T-cell (primary cell): ENCODE data around the gene AKR1C1. TPM values are rescaled to one million over a fixed set of nuclear protein-coding genes. Genes with fewer than 3 reads are reported as not detected.
"Not testable (repeated sequence)": the region's sequence is repeated elsewhere in the genome, so short reads cannot be mapped to it uniquely, and the experiment has no call there.

Experiments
- ATAC-seq, 4 experiments: fragments of 200-7000 bp in 3 of 4; fragments of 150-1000 bp in 1 of 4; cut with Tn5 transposase; replicated peaks in 1 of 4; 1 replicate in 3 of 4; 2 replicates in 1 of 4; pipeline ENCODE4 v1.10.0; 2021; ENCODE audit warnings: moderate library complexity in 3 of 4, mild to moderate bottlenecking in 2 of 4, moderate number of reproducible peaks in 1 of 4
- CTCF ChIA-PET, 2 donors: fragments of 300-600 bp; sonication (Branson Sonifier 250); formaldehyde crosslinking; loops; one replicate each; lab custom pipeline; 2022; ENCODE audit warnings: antibody characterized with exemption in 2 of 2; lab: Charles Lee
- POLR2A ChIA-PET, 2 donors: fragments of 300-600 bp; sonication (Branson Sonifier 250); formaldehyde crosslinking; loops; one replicate each; lab custom pipeline; 2022; ENCODE audit warnings: antibody characterized with exemption in 2 of 2; lab: Charles Lee
- DNase-seq, 35 experiments: peaks; one replicate each; pipeline versions ENCODE4 v3.0.0 to v3.0.0-alpha.2; 2013 to 2023
- H3K27ac ChIP-seq: one replicate; pipeline ENCODE4 v1.5.1; 2013; ENCODE audit warnings: low read length
- H3K27me3 ChIP-seq, 2 experiments: replicated peaks in 1 of 2; 1 replicate in 1 of 2; 2 replicates in 1 of 2; pipeline versions ENCODE4 v1.6.1 to v1.7.0; 2013; ENCODE audit warnings: low read length in 1 of 2, mixed read lengths in 1 of 2; ENCODE audit not compliant: control insufficient read depth in 2 of 2, insufficient read depth in 2 of 2; ENCODE audit errors: extremely low read depth in 1 of 2
- H3K36me3 ChIP-seq, 2 donors: 1 replicate in 1 of 2; 2 replicates in 1 of 2; pipeline versions ENCODE4 v1.6.1 to v1.7.0; 2013; ENCODE audit warnings: low read length in 1 of 2; ENCODE audit not compliant: control insufficient read depth in 2 of 2, insufficient read depth in 1 of 2; ENCODE audit errors: extremely low read depth in 1 of 2
- H3K4me1 ChIP-seq, 2 experiments: 1 replicate in 1 of 2; 2 replicates in 1 of 2; pipeline versions ENCODE4 v1.6.1 to v1.7.0; 2013; ENCODE audit warnings: low read length in 2 of 2, mixed read lengths in 1 of 2; ENCODE audit not compliant: insufficient read depth in 2 of 2, control insufficient read depth in 1 of 2; ENCODE audit errors: extremely low read depth in 1 of 2
- H3K4me3 ChIP-seq, 2 donors: 1 replicate in 1 of 2; 2 replicates in 1 of 2; pipeline versions ENCODE4 v1.5.1 to v1.7.0; 2013; ENCODE audit warnings: mild to moderate bottlenecking in 2 of 2, low read length in 1 of 2, moderate library complexity in 1 of 2; ENCODE audit not compliant: control insufficient read depth in 1 of 2; ENCODE audit errors: extremely low read depth in 1 of 2
- H3K9me3 ChIP-seq: 2 replicates; pipeline ENCODE4 v1.7.0; 2013
- H3K27ac Mint-ChIP-seq, 2 donors: one replicate each; pipeline ENCODE4 v1.8.0; 2020 to 2021; ENCODE audit warnings: mild to moderate bottlenecking in 2 of 2, mixed read lengths in 2 of 2
- H3K27me3 Mint-ChIP-seq, 2 donors: one replicate each; pipeline ENCODE4 v1.8.0; 2021 to 2022; ENCODE audit warnings: mixed read lengths in 2 of 2
- H3K36me3 Mint-ChIP-seq: one replicate; pipeline ENCODE4 v1.8.0; 2021; ENCODE audit warnings: mixed read lengths
- H3K4me1 Mint-ChIP-seq, 3 donors: one replicate each; pipeline ENCODE4 v1.8.0; 2020 to 2022; ENCODE audit warnings: mixed read lengths in 3 of 3, mild to moderate bottlenecking in 1 of 3
- H3K4me3 Mint-ChIP-seq, 3 donors: one replicate each; pipeline ENCODE4 v1.8.0; 2020 to 2022; ENCODE audit warnings: mild to moderate bottlenecking in 3 of 3, mixed read lengths in 3 of 3, moderate library complexity in 3 of 3
- H3K9me3 Mint-ChIP-seq, 3 donors: one replicate each; pipeline ENCODE4 v1.8.0; 2020 to 2022; ENCODE audit warnings: mixed read lengths in 3 of 3
- WGBS: methylation state at CpG from one replicate; pipeline ENCODE4 v1.1.5; 2013; ENCODE audit warnings: missing lambda C conversion rate; ENCODE audit not compliant: insufficient coverage; 5-methylcytosine and 5-hydroxymethylcytosine counted together
- total RNA-seq, 35 experiments: library from RNA in 6 of 35; stranded (reverse) in 6 of 35; fragments of 120-200 nt in 1 of 35; gene quantifications; one replicate each; pipeline versions ENCODE4 v1.2.1 to v1.2.4 and lab custom pipeline; 2013 to 2026

Gene AKR1C1
- total RNA-seq = 1 to 10 TPM; 1.1 to 4.8 (median 3.0) TPM
- 2.7 TPM for total RNA-seq (2013)
- 0.21 to 10.8 (median 2.0) reads per million in 29 experiments for total RNA-seq (lab: John Stamatoyannopoulos, UW)

DNA sequence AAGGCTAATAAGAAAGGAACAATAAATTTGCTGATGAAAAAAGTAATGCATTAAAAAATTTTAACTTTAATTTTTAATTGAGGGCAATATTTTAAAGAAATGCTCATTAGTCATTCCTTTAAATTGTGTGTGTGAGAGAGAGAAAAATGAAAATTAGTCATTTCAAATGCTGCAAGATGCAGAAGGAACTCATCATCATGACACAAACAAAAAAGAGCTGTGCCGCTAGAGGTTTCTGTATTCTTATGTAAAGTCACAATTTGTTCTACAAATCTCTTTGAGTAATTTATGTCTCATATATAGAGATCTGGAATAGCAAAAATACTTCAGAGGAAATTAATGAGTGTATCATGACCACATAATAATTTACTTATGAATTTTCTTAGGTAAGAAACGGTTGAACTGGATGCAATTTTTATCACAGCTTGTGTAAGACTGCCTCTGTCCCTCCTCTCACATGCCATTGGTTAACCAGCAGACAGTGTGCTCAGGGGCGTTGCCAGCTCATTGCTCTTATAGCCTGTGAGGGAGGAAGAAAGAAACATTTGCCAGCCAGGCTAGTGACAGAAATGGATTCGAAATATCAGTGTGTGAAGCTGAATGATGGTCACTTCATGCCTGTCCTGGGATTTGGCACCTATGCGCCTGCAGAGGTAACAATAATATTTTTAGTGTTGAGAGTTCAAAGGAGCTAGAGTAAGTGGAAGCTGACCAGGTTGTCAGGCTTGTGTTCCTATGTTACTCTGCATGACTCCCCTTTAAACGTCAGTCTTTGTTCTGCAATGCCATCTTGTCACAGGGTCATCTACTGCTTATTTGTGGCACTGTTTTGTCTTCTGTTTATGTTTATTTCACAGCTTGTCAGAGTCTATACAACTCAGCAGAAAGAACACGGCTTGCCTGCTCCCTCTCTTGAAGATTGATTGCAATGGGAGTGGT is at the start of gene AKR1C1:
AKR1C1 (plus strand) TSS at position 540 of the 939 bp plus-strand sequence; CDS start at position 570, 30 bp downstream.
- CTCF ChIA-PET = not testable (repeated sequence)

DNA sequence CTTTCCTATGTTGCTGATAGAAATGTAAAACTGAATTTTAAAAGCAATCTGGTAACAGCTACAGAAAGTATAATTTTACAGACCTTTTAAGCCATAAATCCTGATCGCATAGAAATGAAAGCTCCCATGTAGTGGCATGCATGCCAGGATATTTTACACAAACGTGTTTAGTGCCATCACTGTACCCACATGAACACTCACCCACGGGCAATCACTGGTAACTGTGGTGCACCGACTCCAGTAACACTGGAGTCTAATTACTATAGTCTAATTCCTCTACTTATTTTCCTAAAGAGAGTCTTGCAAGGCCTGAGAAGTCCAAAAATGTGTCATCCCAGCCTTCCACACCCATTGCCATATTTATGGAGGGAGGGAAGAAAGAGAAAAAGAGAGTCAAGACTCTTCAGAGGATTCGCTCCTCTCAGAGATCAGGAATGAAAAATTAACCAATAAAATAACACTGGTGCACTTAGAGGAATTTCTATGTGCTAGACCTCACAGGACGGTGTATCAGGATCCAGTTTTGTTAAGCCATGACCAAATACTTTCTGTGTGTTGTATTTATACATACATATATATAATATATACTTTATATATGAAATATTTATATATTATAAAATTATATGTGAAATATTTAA is 48.9 kb upstream of the AKR1C1 start:
- Mint-ChIP-seq H3K27me3 (peaks cover 0 to 6% of the 10 kb centered on the region in 2 donors), H3K9me3 (peaks cover 0 to 5% (median 4%) of the 10 kb centered on the region in 3 donors), H3K4me3 (no peak overlapping the region), H3K4me1 (no peaks in the 10 kb centered on the region), H3K27ac (no peak overlapping the region), H3K36me3 (peaks cover 5% of the 10 kb centered on the region)
- Histone ChIP-seq H3K27ac (no peak overlapping the region), H3K27me3 (no peaks in the 10 kb centered on the region), H3K4me1 (no peaks in the 10 kb centered on the region), H3K4me3 (no peak overlapping the region), H3K9me3 (no peaks in the 10 kb centered on the region), H3K36me3 (no peaks in the 10 kb centered on the region)
- ATAC-seq (no peak), DNase-seq (no peak)
- WGBS = no CpG with 5 or more reads among the region's 6 CpGs
- ChIA-PET POLR2A (no interaction called here), CTCF (no interaction called here)

More for the DNA sequence above, at the start of gene AKR1C1:
- WGBS = no CpG with 5 or more reads among the region's 7 CpGs
- H3K4me3 Mint-ChIP-seq, H3K27ac Mint-ChIP-seq, H3K9me3 ChIP-seq, ATAC-seq, H3K36me3 ChIP-seq, H3K36me3 Mint-ChIP-seq, H3K27me3 Mint-ChIP-seq, H3K4me1 Mint-ChIP-seq, POLR2A ChIA-PET, H3K4me3 ChIP-seq, H3K9me3 Mint-ChIP-seq, DNase-seq, H3K4me1 ChIP-seq, H3K27me3 ChIP-seq, H3K27ac ChIP-seq: not testable (repeated sequence)

DNA sequence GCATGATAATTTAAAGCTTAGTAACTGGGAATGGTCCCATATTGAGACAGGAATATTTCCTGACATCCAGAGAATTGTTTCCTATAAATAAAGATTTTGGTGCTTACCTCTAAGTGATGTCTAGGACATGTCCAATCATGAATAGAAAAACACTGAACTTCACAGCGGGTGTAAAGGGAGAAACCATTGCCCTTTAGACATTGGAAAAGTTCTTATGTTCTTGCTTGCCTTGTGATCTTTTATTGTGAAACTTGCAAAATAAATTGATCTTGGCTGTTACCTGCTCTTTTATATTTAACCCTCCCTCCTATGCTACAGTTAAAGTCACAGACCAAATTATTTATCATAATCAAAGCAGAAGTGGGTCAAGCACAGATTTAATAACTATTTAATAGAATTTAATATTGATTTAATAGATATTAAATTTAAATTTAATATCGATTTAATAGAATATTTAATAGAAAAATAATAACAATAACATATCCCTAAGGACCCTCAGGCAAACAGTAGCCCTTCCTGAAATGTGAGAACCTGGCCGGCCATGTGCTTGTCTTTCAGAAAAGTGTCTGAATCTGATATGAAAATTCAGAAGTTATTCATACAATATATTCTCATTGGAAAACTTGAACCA is 47.0 kb upstream of the AKR1C1 start:
- Mint-ChIP-seq H3K4me1 (no peaks in the 10 kb centered on the region), H3K36me3 (no peaks in the 10 kb centered on the region), H3K4me3 (no peak overlapping the region), H3K27ac (no peak overlapping the region), H3K9me3 (no peaks in the 10 kb centered on the region), H3K27me3 (peaks cover 0 to 7% of the 10 kb centered on the region in 2 donors)
- H3K4me3 ChIP-seq = no peak overlapping the region
- ATAC-seq = no peak
- DNase-seq = no peak
- ChIA-PET CTCF (no interaction called here), POLR2A (no interaction called here)
- no peaks in the 10 kb centered on the region for H3K9me3 ChIP-seq
- no peaks in the 10 kb centered on the region for H3K36me3 ChIP-seq
- no peaks in the 10 kb centered on the region for H3K27me3 ChIP-seq
- H3K27ac ChIP-seq = no peak overlapping the region
- H3K4me1 ChIP-seq = no peaks in the 10 kb centered on the region
- no CpG with 5 or more reads among the region's 3 CpGs for WGBS

DNA sequence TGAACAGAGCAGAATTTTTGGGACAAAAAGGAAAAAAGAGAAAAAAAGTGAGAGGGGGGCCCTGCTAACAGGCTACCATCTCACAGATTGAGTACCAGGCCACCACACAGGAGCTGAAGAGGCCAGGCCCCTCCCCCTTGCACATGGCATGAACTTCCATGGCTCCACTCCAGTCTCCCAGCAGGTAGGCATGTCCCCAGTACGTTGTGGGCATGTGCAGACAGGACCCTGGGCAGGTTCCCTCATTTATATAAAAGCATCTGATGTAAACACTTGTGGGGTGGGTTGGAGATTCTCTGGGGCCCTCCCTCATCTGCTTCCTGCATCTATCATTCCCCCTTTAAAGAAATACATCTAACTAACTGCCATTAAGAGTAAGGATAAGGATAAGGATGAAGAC is 45.0 kb upstream of the AKR1C1 start:
- DNase-seq = no peak
- ChIA-PET POLR2A (no interaction called here), CTCF (no interaction called here)
- Histone ChIP-seq H3K4me1 (no peaks in the 10 kb centered on the region), H3K4me3 (no peak overlapping the region), H3K27me3 (no peaks in the 10 kb centered on the region), H3K27ac (no peak overlapping the region), H3K9me3 (no peaks in the 10 kb centered on the region), H3K36me3 (no peaks in the 10 kb centered on the region)
- Mint-ChIP-seq H3K9me3 (no peaks in the 10 kb centered on the region), H3K36me3 (peaks cover 4% of the 10 kb centered on the region), H3K4me3 (no peak overlapping the region), H3K4me1 (no peaks in the 10 kb centered on the region), H3K27ac (no peak overlapping the region), H3K27me3 (peaks cover 0 to 14% of the 10 kb centered on the region in 2 donors)
- no peak for ATAC-seq
- WGBS = no CpG with 5 or more reads among the region's 1 CpG

DNA sequence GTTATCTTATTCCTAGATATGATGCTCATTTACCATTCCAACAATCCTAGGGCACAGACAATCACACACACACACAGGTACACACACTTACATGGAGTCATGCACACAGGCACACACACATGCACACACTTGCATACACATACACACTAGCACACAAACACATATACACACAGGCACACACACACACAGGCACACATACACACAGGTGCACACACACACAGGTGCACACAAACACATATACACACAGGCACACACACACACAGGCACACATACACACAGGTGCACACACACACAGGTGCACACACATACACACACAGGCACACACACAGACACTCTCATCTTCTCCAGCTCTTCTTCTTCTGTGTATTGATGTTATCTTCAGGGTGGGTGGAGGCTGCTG is 38.7 kb upstream of the AKR1C1 start:
- H3K4me3 ChIP-seq, ATAC-seq, H3K36me3 Mint-ChIP-seq, H3K4me3 Mint-ChIP-seq, DNase-seq, H3K4me1 ChIP-seq, H3K27ac ChIP-seq, H3K27ac Mint-ChIP-seq, H3K4me1 Mint-ChIP-seq, POLR2A ChIA-PET, CTCF ChIA-PET, H3K9me3 ChIP-seq, H3K27me3 ChIP-seq, H3K36me3 ChIP-seq, H3K27me3 Mint-ChIP-seq: not testable (repeated sequence)
- H3K9me3 Mint-ChIP-seq = peaks cover 9 to 27% (median 12%) of the 10 kb centered on the region in 3 donors

DNA sequence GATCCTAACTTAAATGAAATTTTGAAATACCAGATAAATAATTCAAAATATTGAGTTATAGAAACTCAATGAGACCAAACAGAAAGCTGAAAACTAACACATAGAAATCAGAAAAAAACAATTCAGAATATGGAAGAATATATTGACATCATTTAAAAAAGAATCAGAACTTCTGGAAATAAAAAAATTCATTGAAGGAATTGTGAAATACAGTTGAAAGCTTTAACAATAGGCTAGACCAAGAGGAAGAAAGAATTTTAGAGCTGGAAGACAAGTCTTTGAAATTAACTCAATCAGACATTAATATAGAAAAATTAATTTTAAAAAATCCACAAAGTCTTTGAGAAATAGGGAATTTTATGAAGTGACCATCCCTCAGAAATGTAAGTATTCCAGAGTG is 36.8 kb upstream of the AKR1C1 start:
- ChIA-PET CTCF (no interaction called here), POLR2A (no interaction called here)
- no peaks in the 10 kb centered on the region for H3K4me1 Mint-ChIP-seq
- Histone ChIP-seq H3K4me3 (no peak overlapping the region), H3K9me3 (no peaks in the 10 kb centered on the region), H3K27me3 (no peaks in the 10 kb centered on the region), H3K4me1 (no peaks in the 10 kb centered on the region), H3K36me3 (no peaks in the 10 kb centered on the region), H3K27ac (no peak overlapping the region)
- no peak overlapping the region for H3K4me3 Mint-ChIP-seq
- H3K36me3 Mint-ChIP-seq = peaks cover 7% of the 10 kb centered on the region
- ATAC-seq (no peak), DNase-seq (no peak)
- H3K27me3 Mint-ChIP-seq = peaks cover 0 to 7% of the 10 kb centered on the region in 2 donors
- H3K9me3 Mint-ChIP-seq = peaks cover 9 to 27% (median 12%) of the 10 kb centered on the region in 3 donors
- no peak overlapping the region for H3K27ac Mint-ChIP-seq
